ENCODE data around the gene AFMID. TPM values are rescaled to one million over a fixed set of nuclear protein-coding genes. Genes with fewer than 3 reads are reported as not detected.

The AFMID gene
- total RNA-seq, 1 experiment from 2014 or later, result 45.1 TPM

DNA sequence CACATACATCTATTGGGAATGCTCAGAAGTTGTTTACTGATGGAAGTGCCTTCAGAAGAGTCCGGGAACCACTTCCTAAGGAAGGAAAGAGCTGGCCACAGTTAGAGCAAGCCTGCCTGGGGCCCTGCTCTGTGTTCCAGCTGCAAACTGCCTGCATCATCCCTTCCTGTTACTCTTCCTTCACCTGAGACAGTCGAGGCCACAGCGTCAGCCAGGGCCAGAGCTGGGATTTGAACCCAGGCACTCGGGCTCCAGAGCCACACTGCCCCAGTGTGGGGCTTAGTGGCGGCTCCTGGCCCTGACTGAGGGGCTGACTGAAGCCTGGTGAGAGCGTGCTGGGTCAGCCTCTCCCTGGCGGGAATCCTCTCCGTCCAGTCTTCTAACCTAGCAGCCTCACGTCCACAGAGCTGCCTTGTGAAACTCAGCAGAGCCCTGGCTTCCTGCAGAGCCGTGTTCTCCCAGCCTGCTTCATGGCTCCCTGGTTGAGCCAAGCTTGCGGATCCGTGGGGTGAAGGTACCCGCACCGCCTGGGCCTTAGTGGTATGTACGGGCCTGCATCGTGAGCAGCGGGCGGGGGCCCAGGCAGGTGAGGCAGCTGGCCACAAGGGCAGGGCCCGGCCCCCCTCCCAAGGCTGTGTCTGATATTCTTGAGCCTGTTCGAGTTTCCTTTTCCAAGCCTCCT lies 45.6 kb upstream of the AFMID start:
- TF ChIP-seq, protein P1, sequence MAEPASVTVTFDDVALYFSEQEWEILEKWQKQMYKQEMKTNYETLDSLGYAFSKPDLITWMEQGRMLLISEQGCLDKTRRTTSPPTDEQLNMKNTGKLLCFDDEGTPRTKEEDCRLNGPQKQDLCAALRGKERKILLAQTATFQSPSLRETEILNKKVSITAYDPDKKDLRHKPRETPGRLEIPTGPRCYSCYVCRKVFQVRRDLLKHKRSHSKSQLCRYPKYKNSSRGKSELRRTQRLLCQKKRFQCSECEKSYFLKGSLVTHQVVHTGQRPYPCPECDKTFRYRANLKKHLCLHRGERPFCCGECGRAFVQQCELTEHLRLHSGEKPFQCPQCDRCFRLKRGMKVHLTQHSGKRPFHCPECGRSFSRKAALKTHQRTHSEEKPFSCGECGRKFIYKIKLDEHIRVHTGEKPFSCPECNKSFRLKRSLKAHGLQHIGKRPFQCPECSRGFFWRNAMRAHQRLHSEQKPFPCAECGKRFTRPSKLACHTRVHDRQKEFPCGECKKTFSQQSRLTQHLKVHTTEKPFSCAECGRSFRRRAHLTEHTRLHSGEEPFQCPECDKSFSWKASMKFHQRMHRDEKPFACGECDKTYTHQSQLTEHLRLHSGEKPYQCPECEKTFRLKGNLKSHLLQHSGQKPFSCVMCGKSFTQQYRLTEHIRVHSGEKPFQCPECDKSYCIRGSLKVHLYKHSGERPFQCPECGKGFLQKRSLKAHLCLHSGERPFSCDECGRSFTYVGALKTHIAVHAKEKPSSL (CRISPR knock-in tag; conservative IDR thresholded peaks at IDR 0.05), result no peak
- ATAC-seq, result no peak
- CTCF ChIA-PET, result interaction anchor here (0.7 to 10.2 kb wide), 10 partner anchors 13 to 281 kb away, joined by 3 to 82 read pairs (median 4); partner anchors contain the start of genes TK1, TMC6 and TMC8
- peaks cover 19% of the 10 kb centered on the region for H3K4me1 Mint-ChIP-seq
- no peaks in the 10 kb centered on the region for H3K36me3 Mint-ChIP-seq
- H3K27ac Mint-ChIP-seq, result no peak overlapping the region
- POLR2A ChIA-PET, result interaction anchor here (0.5 to 0.6 kb wide), 2 partner anchors 208 to 1770 kb away, joined by 3 read pairs; no protein-coding TSS in a partner anchor
- H3K27me3 Mint-ChIP-seq (ENCODE audit: low read depth), result 0 out of 2 replicates have a peak, but pooled peaks cover 3% of the 10 kb centered on the region
- no peak for DNase-seq (ENCODE audit: low spot score)
- H3K9me3 Mint-ChIP-seq, result no peaks in the 10 kb centered on the region
- no peak overlapping the region for H3K4me3 Mint-ChIP-seq

- Mint-ChIP-seq H3K9me3 (no peaks in the 10 kb centered on the region), H3K4me3 (no peak overlapping the region), H3K27me3 (ENCODE audit: low read depth) (0 out of 2 replicates have a peak, but pooled peaks cover 3% of the 10 kb centered on the region), H3K4me1 (peaks cover 18% of the 10 kb centered on the region), H3K27ac (no peak overlapping the region), H3K36me3 (no peaks in the 10 kb centered on the region)
- POLR2A ChIA-PET, result interaction anchor here (0.5 to 0.6 kb wide), 2 partner anchors 209 to 1771 kb away, joined by 3 read pairs; no protein-coding TSS in a partner anchor
- ATAC-seq (no peak), DNase-seq (ENCODE audit: low spot score) (no peak)
- CTCF ChIA-PET, result interaction anchor here (0.7 to 10.2 kb wide), 9 partner anchors 13 to 280 kb away, joined by 3 to 82 read pairs (median 4); partner anchors contain the start of genes TK1, TMC6 and TMC8
- no peak for TF ChIP-seq SMAD3 (CRISPR knock-in tag; IDR thresholded peaks at IDR 0.05; ENCODE audit: borderline replicate concordance)
- no peak for TF ChIP-seq IRF2 (CRISPR knock-in tag; IDR thresholded peaks at IDR 0.05; ENCODE audit: borderline replicate concordance, low read depth)
- TF ChIP-seq, protein P2, sequence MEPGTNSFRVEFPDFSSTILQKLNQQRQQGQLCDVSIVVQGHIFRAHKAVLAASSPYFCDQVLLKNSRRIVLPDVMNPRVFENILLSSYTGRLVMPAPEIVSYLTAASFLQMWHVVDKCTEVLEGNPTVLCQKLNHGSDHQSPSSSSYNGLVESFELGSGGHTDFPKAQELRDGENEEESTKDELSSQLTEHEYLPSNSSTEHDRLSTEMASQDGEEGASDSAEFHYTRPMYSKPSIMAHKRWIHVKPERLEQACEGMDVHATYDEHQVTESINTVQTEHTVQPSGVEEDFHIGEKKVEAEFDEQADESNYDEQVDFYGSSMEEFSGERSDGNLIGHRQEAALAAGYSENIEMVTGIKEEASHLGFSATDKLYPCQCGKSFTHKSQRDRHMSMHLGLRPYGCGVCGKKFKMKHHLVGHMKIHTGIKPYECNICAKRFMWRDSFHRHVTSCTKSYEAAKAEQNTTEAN (CRISPR knock-in tag; IDR thresholded peaks at IDR 0.05), result no peak
- TF ChIP-seq, protein P3, sequence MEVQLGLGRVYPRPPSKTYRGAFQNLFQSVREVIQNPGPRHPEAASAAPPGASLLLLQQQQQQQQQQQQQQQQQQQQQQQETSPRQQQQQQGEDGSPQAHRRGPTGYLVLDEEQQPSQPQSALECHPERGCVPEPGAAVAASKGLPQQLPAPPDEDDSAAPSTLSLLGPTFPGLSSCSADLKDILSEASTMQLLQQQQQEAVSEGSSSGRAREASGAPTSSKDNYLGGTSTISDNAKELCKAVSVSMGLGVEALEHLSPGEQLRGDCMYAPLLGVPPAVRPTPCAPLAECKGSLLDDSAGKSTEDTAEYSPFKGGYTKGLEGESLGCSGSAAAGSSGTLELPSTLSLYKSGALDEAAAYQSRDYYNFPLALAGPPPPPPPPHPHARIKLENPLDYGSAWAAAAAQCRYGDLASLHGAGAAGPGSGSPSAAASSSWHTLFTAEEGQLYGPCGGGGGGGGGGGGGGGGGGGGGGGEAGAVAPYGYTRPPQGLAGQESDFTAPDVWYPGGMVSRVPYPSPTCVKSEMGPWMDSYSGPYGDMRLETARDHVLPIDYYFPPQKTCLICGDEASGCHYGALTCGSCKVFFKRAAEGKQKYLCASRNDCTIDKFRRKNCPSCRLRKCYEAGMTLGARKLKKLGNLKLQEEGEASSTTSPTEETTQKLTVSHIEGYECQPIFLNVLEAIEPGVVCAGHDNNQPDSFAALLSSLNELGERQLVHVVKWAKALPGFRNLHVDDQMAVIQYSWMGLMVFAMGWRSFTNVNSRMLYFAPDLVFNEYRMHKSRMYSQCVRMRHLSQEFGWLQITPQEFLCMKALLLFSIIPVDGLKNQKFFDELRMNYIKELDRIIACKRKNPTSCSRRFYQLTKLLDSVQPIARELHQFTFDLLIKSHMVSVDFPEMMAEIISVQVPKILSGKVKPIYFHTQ (CRISPR knock-in tag; IDR thresholded peaks at IDR 0.05), result no peak
- no peak for TF ChIP-seq NR1H2 (CRISPR knock-in tag; IDR thresholded peaks at IDR 0.05)
- TF ChIP-seq, protein P4, sequence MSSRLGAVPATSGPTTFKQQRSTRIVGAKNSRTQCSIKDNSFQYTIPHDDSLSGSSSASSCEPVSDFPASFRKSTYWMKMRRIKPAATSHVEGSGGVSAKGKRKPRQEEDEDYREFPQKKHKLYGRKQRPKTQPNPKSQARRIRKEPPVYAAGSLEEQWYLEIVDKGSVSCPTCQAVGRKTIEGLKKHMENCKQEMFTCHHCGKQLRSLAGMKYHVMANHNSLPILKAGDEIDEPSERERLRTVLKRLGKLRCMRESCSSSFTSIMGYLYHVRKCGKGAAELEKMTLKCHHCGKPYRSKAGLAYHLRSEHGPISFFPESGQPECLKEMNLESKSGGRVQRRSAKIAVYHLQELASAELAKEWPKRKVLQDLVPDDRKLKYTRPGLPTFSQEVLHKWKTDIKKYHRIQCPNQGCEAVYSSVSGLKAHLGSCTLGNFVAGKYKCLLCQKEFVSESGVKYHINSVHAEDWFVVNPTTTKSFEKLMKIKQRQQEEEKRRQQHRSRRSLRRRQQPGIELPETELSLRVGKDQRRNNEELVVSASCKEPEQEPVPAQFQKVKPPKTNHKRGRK (CRISPR knock-in tag; IDR thresholded peaks at IDR 0.05; ENCODE audit: borderline replicate concordance), result no peak
Measured at GRCh38 chr17:78142119-78142861, 44.9 kb upstream of the AFMID start.

DNA sequence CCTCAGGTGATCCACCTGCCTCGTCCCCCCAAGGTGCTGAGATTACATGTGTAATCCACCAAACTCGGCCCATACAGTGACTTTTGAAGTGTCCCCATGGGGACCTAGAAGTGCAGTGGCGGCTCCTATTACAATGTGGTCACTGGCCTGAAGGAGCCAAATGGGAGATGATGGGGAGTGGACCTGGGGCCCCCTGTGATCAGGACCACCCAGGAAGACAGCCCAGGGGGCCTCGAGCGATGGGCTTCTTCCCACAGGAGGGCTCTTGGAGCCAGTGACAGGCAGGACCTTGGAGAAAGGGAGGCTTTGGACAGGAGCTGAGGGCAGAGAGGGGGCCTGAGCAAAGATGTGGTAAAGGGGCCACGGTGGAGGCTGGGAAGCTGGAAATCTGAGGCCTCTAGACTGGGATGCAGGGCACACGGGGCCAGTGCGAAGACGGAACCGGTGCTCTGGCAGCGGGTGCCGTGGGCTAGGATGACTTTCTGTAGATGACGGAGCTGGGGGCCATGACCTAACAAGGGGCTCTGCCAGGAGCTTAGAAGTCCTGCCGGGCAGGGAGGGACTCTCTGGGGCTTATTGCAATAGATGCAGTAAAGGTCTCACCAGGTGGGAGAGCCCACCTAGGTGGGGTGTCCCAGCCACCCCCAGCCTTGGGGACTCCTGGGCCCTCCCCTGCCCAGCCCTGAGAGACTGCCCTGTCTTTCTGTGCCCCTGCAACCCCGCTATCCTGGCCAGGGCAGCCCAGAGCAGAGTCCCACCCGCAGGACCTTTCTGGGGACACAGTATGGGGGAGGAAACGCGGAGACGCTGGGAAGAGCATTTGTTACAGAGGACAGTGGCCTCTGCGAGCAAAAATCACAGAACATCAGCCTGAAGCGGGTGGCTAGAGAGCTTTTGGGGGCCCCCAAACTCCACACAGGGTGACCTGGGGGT lies 43.7 kb upstream of the AFMID start:
- DNase-seq (ENCODE audit: low spot score) (no peak), ATAC-seq (no peak)
- no peak overlapping the region for H3K27ac Mint-ChIP-seq
- H3K4me3 Mint-ChIP-seq, result no peak overlapping the region
- peaks cover 12% of the 10 kb centered on the region for H3K4me1 Mint-ChIP-seq
- no peaks in the 10 kb centered on the region for H3K9me3 Mint-ChIP-seq
- no peaks in the 10 kb centered on the region for H3K36me3 Mint-ChIP-seq
- H3K27me3 Mint-ChIP-seq (ENCODE audit: low read depth), result 0 out of 2 replicates have a peak, but pooled peaks cover 3% of the 10 kb centered on the region
- ChIA-PET POLR2A (no interaction called here), CTCF (interaction anchor here (0.8 to 1.9 kb wide), 4 partner anchors 31 to 1621 kb away, joined by 3 to 8 read pairs (median 6); partner anchors contain the start of gene TK1)
- TF ChIP-seq, protein P5, sequence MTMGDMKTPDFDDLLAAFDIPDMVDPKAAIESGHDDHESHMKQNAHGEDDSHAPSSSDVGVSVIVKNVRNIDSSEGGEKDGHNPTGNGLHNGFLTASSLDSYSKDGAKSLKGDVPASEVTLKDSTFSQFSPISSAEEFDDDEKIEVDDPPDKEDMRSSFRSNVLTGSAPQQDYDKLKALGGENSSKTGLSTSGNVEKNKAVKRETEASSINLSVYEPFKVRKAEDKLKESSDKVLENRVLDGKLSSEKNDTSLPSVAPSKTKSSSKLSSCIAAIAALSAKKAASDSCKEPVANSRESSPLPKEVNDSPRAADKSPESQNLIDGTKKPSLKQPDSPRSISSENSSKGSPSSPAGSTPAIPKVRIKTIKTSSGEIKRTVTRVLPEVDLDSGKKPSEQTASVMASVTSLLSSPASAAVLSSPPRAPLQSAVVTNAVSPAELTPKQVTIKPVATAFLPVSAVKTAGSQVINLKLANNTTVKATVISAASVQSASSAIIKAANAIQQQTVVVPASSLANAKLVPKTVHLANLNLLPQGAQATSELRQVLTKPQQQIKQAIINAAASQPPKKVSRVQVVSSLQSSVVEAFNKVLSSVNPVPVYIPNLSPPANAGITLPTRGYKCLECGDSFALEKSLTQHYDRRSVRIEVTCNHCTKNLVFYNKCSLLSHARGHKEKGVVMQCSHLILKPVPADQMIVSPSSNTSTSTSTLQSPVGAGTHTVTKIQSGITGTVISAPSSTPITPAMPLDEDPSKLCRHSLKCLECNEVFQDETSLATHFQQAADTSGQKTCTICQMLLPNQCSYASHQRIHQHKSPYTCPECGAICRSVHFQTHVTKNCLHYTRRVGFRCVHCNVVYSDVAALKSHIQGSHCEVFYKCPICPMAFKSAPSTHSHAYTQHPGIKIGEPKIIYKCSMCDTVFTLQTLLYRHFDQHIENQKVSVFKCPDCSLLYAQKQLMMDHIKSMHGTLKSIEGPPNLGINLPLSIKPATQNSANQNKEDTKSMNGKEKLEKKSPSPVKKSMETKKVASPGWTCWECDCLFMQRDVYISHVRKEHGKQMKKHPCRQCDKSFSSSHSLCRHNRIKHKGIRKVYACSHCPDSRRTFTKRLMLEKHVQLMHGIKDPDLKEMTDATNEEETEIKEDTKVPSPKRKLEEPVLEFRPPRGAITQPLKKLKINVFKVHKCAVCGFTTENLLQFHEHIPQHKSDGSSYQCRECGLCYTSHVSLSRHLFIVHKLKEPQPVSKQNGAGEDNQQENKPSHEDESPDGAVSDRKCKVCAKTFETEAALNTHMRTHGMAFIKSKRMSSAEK (CRISPR knock-in tag; IDR thresholded peaks at IDR 0.05; ENCODE audit: borderline replicate concordance), result no peak
- TF ChIP-seq, protein P6, sequence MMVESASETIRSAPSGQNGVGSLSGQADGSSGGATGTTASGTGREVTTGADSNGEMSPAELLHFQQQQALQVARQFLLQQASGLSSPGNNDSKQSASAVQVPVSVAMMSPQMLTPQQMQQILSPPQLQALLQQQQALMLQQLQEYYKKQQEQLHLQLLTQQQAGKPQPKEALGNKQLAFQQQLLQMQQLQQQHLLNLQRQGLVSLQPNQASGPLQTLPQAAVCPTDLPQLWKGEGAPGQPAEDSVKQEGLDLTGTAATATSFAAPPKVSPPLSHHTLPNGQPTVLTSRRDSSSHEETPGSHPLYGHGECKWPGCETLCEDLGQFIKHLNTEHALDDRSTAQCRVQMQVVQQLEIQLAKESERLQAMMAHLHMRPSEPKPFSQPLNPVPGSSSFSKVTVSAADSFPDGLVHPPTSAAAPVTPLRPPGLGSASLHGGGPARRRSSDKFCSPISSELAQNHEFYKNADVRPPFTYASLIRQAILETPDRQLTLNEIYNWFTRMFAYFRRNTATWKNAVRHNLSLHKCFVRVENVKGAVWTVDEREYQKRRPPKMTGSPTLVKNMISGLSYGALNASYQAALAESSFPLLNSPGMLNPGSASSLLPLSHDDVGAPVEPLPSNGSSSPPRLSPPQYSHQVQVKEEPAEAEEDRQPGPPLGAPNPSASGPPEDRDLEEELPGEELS (CRISPR knock-in tag; IDR thresholded peaks at IDR 0.05), result no peak
